CD8-positive, alpha-beta memory T cell (primary cell): ENCODE data around the gene GAB2. TPM values are rescaled to one million over a fixed set of nuclear protein-coding genes. Genes with fewer than 3 reads are reported as not detected.
A peak's percentile ranks its signal among the peaks of the same experiment; 100 is the strongest.

Experiments used
- CTCF ChIA-PET: fragments of 350-600 bp; sonication (Branson Sonifier 250); formaldehyde crosslinking; loops from one replicate; lab custom pipeline; 2021; ENCODE audit warnings: antibody characterized with exemption; lab: Charles Lee
- POLR2A ChIA-PET: fragments of 350-600 bp; sonication (Branson Sonifier 250); formaldehyde crosslinking; loops from one replicate; lab custom pipeline; 2021; ENCODE audit warnings: antibody characterized with exemption; lab: Charles Lee
- DNase-seq, 5 donors: peaks; one replicate each; pipeline versions ENCODE4 v3.0.0 to v3.0.0-alpha.2; 2020 to 2022; ENCODE audit warnings: mixed read lengths in 1 of 5
- H3K27ac ChIP-seq: one replicate; pipeline ENCODE4 v1.7.0; 2013; ENCODE audit warnings: low read depth, mild to moderate bottlenecking, low read length, moderate library complexity
- H3K27me3 ChIP-seq: 2 replicates; pipeline ENCODE4 v1.7.0; 2013; ENCODE audit warnings: low read length, mild to moderate bottlenecking; ENCODE audit not compliant: insufficient read depth, poor library complexity, severe bottlenecking
- H3K36me3 ChIP-seq: 2 replicates; pipeline ENCODE4 v1.7.0; 2013; ENCODE audit warnings: mild to moderate bottlenecking, low read length, moderate library complexity; ENCODE audit not compliant: insufficient read depth
- H3K4me1 ChIP-seq: 2 replicates; pipeline ENCODE4 v1.7.0; 2013; ENCODE audit warnings: mild to moderate bottlenecking, low read length, moderate library complexity; ENCODE audit not compliant: insufficient read depth
- H3K4me3 ChIP-seq: 2 replicates; pipeline ENCODE4 v1.7.0; 2013; ENCODE audit warnings: mild to moderate bottlenecking, low read length
- H3K9me3 ChIP-seq: 2 replicates; pipeline ENCODE4 v1.7.0; 2013; ENCODE audit warnings: mild to moderate bottlenecking, low read length
- H3K27ac Mint-ChIP-seq, 8 donors: one replicate each; pipeline ENCODE4 v1.8.0; 2020 to 2021; ENCODE audit warnings: mixed read lengths in 8 of 8, mild to moderate bottlenecking in 6 of 8, inconsistent platforms in 3 of 8, moderate library complexity in 3 of 8
- H3K27me3 Mint-ChIP-seq, 2 donors: one replicate each; pipeline ENCODE4 v1.8.0; 2020 to 2021; ENCODE audit warnings: mixed read lengths in 2 of 2, mild to moderate bottlenecking in 1 of 2, moderate library complexity in 1 of 2
- H3K36me3 Mint-ChIP-seq, 3 donors: one replicate each; pipeline ENCODE4 v1.8.0; 2020 to 2021; ENCODE audit warnings: mixed read lengths in 3 of 3, inconsistent platforms in 1 of 3, mild to moderate bottlenecking in 1 of 3
- H3K4me1 Mint-ChIP-seq, 3 donors: one replicate each; pipeline ENCODE4 v1.8.0; 2020 to 2021; ENCODE audit warnings: mixed read lengths in 3 of 3, inconsistent platforms in 1 of 3, mild to moderate bottlenecking in 1 of 3
- H3K4me3 Mint-ChIP-seq, 7 donors: one replicate each; pipeline ENCODE4 v1.8.0; 2020 to 2021; ENCODE audit warnings: mixed read lengths in 7 of 7, mild to moderate bottlenecking in 6 of 7, moderate library complexity in 4 of 7, inconsistent platforms in 2 of 7
- H3K9me3 Mint-ChIP-seq, 5 donors: one replicate each; pipeline ENCODE4 v1.8.0; 2020 to 2022; ENCODE audit warnings: mixed read lengths in 5 of 5, mild to moderate bottlenecking in 3 of 5, moderate library complexity in 2 of 5, inconsistent platforms in 1 of 5
- polyA plus RNA-seq: library from polyadenylated mRNA; unstranded; fragments of 300-500 nt; fragmentation: Illumina TruSeq; gene quantifications from one replicate; pipeline ENCODE4 v1.2.3, GENCODE V29; 2021
- total RNA-seq, 2 experiments: library from RNA; stranded (reverse); gene quantifications; one replicate each; pipeline ENCODE4 v1.2.3, GENCODE V29; 2021

The GAB2 gene
- total and polyA plus RNA-seq, 3 experiments from 2014 or later, result 2.9 to 4.3 TPM; not detected in 1

GRCh38 chr11:78417888-78418583 is 416 bp upstream of the GAB2 start:
- Mint-ChIP-seq H3K4me3 (peak overlapping the region; percentile 80 to 93 (median 85)), H3K36me3 (peaks cover 0 to 3% (median 1%) of the 10 kb centered on the region in 3 donors), H3K4me1 (peaks cover 19 to 28% (median 28%) of the 10 kb centered on the region in 3 donors), H3K9me3 (no peaks in the 10 kb centered on the region), H3K27me3 (peaks cover 11 to 18% of the 10 kb centered on the region in 2 donors), H3K27ac (peak overlapping the region in 7 of 8 donors; percentile 23 to 82 (median 61))
- Histone ChIP-seq H3K4me1 (peaks cover 6% of the 10 kb centered on the region), H3K27me3 (peaks cover 9% of the 10 kb centered on the region), H3K27ac (peak overlapping the region; percentile 65), H3K9me3 (no peaks in the 10 kb centered on the region), H3K36me3 (no peaks in the 10 kb centered on the region), H3K4me3 (peak overlapping the region; percentile 62)
- POLR2A ChIA-PET, result interaction anchor here (0.8 to 1.6 kb wide), 5 partner anchors 9 to 338 kb away, joined by 3 to 6 read pairs (median 4); partner anchors contain the start of genes ALG8, NARS2 and NDUFC2
- peak; percentile 71 to 85 (median 74) for DNase-seq
- CTCF ChIA-PET, result interaction anchor here (0.6 to 7.1 kb wide), 7 partner anchors 11 to 279 kb away, joined by 3 to 78 read pairs (median 5); partner anchors contain the start of gene ALG8

- Histone ChIP-seq H3K36me3 (no peaks in the 10 kb centered on the region), H3K4me1 (peaks cover 6% of the 10 kb centered on the region), H3K4me3 (peak overlapping the region; percentile 63), H3K9me3 (no peaks in the 10 kb centered on the region), H3K27ac (peak overlapping the region; percentile 62), H3K27me3 (peaks cover 9% of the 10 kb centered on the region)
- Mint-ChIP-seq H3K27me3 (peaks cover 11 to 18% of the 10 kb centered on the region in 2 donors), H3K36me3 (peaks cover 0 to 3% (median 1%) of the 10 kb centered on the region in 3 donors), H3K4me3 (peak overlapping the region; percentile 83 to 96 (median 88)), H3K9me3 (no peaks in the 10 kb centered on the region), H3K4me1 (peaks cover 19 to 28% (median 28%) of the 10 kb centered on the region in 3 donors), H3K27ac (peak overlapping the region; percentile 22 to 89 (median 76))
- POLR2A ChIA-PET, result interaction anchor here (0.6 to 1.8 kb wide), 3 partner anchors 48 to 148 kb away, joined by 3 to 6 read pairs (median 5); no protein-coding TSS in a partner anchor
- CTCF ChIA-PET, result interaction anchor here (0.6 to 7.1 kb wide), 10 partner anchors 12 to 158 kb away, joined by 3 to 78 read pairs (median 4); partner anchors contain the start of gene NARS2
- DNase-seq, result peak; percentile 56 to 86 (median 67)
Observed at GRCh38 chr11:78416285-78417174, 1.1 kb downstream of the GAB2 start.

DNA sequence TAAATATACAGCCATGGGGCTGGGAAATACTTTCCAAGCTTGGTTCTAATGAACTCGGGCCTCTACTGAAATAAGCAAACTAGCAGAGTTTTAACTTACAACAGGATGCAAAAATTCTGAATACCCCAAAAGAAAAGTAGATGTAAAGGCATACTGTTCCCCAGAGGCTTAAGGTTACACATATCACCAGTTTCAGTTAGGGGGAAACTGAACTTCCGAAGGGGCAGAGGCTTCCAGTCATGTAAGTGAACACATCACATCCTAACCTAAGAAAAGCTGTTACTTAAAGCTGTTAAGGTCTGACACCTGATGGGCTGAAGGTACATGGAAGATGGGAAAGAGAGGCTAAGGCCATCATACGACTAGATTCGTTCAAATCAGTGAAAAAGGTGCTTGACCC is 2.3 kb downstream of the GAB2 start:
- H3K9me3 ChIP-seq, result no peaks in the 10 kb centered on the region
- H3K27me3 Mint-ChIP-seq, result peaks cover 1 to 12% of the 10 kb centered on the region in 2 donors
- peaks cover 6% of the 10 kb centered on the region for H3K4me1 ChIP-seq
- peak overlapping the region; percentile 62 for H3K27ac ChIP-seq
- peaks cover 19 to 23% (median 20%) of the 10 kb centered on the region in 3 donors for H3K4me1 Mint-ChIP-seq
- no peak overlapping the region for H3K4me3 ChIP-seq
- no peak for DNase-seq
- peaks cover 0 to 3% (median 1%) of the 10 kb centered on the region in 3 donors for H3K36me3 Mint-ChIP-seq
- no peaks in the 10 kb centered on the region for H3K36me3 ChIP-seq
- H3K27ac Mint-ChIP-seq, result no peak overlapping the region
- H3K27me3 ChIP-seq, result peaks cover 9% of the 10 kb centered on the region
- peak overlapping the region in 4 of 7 donors; percentile 44 to 88 (median 66) for H3K4me3 Mint-ChIP-seq
- POLR2A ChIA-PET, result interaction anchor here (1.8 kb wide), 1 partner anchor 49 kb away, joined by 5 read pairs; no protein-coding TSS in a partner anchor
- no peaks in the 10 kb centered on the region for H3K9me3 Mint-ChIP-seq
- CTCF ChIA-PET, result interaction anchor here (1.4 to 7.1 kb wide), 5 partner anchors 12 to 150 kb away, joined by 3 to 78 read pairs (median 5); no protein-coding TSS in a partner anchor

GRCh38 chr11:78414321-78415051 is 3.1 kb downstream of the GAB2 start:
- Mint-ChIP-seq H3K27ac (no peak overlapping the region), H3K9me3 (peaks cover 0 to 5% (median 3%) of the 10 kb centered on the region in 5 donors), H3K27me3 (peaks cover 0 to 6% of the 10 kb centered on the region in 2 donors), H3K4me1 (peaks cover 18 to 20% (median 19%) of the 10 kb centered on the region in 3 donors), H3K36me3 (peaks cover 3 to 4% (median 4%) of the 10 kb centered on the region in 3 donors), H3K4me3 (peak overlapping the region in 1 of 7 donors; percentile 32)
- no peak overlapping the region for H3K4me3 ChIP-seq
- DNase-seq, result no peak
- H3K36me3 ChIP-seq, result no peaks in the 10 kb centered on the region
- H3K27me3 ChIP-seq, result peaks cover 9% of the 10 kb centered on the region
- ChIA-PET CTCF (interaction anchor here (1.4 to 7.1 kb wide), 3 partner anchors 12 to 151 kb away, joined by 3 to 78 read pairs (median 4); no protein-coding TSS in a partner anchor), POLR2A (no interaction called here)
- no peak overlapping the region for H3K27ac ChIP-seq
- H3K4me1 ChIP-seq, result peaks cover 6% of the 10 kb centered on the region
- no peaks in the 10 kb centered on the region for H3K9me3 ChIP-seq

- Mint-ChIP-seq H3K27me3 (peaks cover 9 to 10% of the 10 kb centered on the region in 2 donors), H3K4me3 (no peak overlapping the region), H3K27ac (no peak overlapping the region), H3K9me3 (peaks cover 0 to 10% (median 5%) of the 10 kb centered on the region in 5 donors), H3K4me1 (no peaks in the 10 kb centered on the region), H3K36me3 (peaks cover 1 to 27% (median 3%) of the 10 kb centered on the region in 3 donors)
- H3K4me3 ChIP-seq, result no peak overlapping the region
- ChIA-PET POLR2A (no interaction called here), CTCF (no interaction called here)
- no peaks in the 10 kb centered on the region for H3K4me1 ChIP-seq
- H3K27me3 ChIP-seq, result no peaks in the 10 kb centered on the region
- H3K36me3 ChIP-seq, result no peaks in the 10 kb centered on the region
- DNase-seq, result no peak
- H3K9me3 ChIP-seq, result peaks cover 4% of the 10 kb centered on the region
- H3K27ac ChIP-seq, result no peak overlapping the region
Observed at GRCh38 chr11:78408619-78409018, 9.0 kb downstream of the GAB2 start.

DNA sequence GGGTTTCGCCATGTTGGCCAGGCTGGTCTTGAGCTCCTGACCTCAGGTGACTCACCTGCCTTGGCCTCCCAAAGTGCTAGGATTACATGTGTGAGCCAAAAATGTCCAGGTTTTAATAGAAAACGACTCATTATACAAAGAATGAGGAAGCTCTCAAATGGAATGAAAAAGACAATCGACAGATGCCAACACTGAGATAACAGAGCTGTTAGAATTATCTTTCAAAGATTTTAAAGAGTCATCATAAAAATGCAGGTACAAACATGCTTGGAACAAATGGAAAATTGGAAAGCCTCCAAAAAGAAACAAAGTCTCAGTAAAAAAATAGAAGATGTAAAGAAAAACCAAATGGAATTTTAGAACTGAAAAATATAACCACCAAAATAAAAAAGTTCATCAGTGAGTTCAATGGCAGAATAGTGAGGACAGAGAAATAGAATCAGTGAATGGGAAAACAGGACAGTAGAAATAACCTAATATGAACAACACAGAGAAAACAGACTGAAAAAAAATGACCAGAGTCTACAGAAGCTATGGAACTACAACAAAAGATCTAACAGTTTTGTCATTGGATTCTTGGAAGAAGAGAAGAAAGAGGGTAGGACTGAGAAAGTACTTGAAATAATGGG is 10.9 kb downstream of the GAB2 start:
- Mint-ChIP-seq H3K4me3 (no peak overlapping the region), H3K27me3 (peaks cover 9 to 10% of the 10 kb centered on the region in 2 donors), H3K36me3 (peaks cover 1 to 27% (median 3%) of the 10 kb centered on the region in 3 donors), H3K27ac (peak overlapping the region in 1 of 8 donors; percentile 24), H3K9me3 (peaks cover 0 to 10% (median 5%) of the 10 kb centered on the region in 5 donors), H3K4me1 (no peaks in the 10 kb centered on the region)
- ChIA-PET POLR2A (no interaction called here), CTCF (no interaction called here)
- no peaks in the 10 kb centered on the region for H3K36me3 ChIP-seq
- H3K27me3 ChIP-seq, result no peaks in the 10 kb centered on the region
- DNase-seq, result no peak
- no peak overlapping the region for H3K4me3 ChIP-seq
- H3K9me3 ChIP-seq, result peaks cover 4% of the 10 kb centered on the region
- H3K27ac ChIP-seq, result no peak overlapping the region
- no peaks in the 10 kb centered on the region for H3K4me1 ChIP-seq

- ChIA-PET POLR2A (no interaction called here), CTCF (no interaction called here)
- no peak overlapping the region for H3K27ac ChIP-seq
- Mint-ChIP-seq H3K27me3 (peaks cover 9 to 10% of the 10 kb centered on the region in 2 donors), H3K9me3 (peaks cover 0 to 10% (median 5%) of the 10 kb centered on the region in 5 donors), H3K4me1 (no peaks in the 10 kb centered on the region), H3K4me3 (no peak overlapping the region), H3K36me3 (peaks cover 1 to 27% (median 3%) of the 10 kb centered on the region in 3 donors), H3K27ac (no peak overlapping the region)
- no peak overlapping the region for H3K4me3 ChIP-seq
- H3K27me3 ChIP-seq, result no peaks in the 10 kb centered on the region
- peaks cover 4% of the 10 kb centered on the region for H3K9me3 ChIP-seq
- DNase-seq, result no peak
- H3K4me1 ChIP-seq, result no peaks in the 10 kb centered on the region
- H3K36me3 ChIP-seq, result no peaks in the 10 kb centered on the region
Observed at GRCh38 chr11:78405805-78406204, 11.8 kb downstream of the GAB2 start.
